Ovary (tissue), 9 donors: ENCODE measurements around the gene AGBL4. TPM values are rescaled to one million over a fixed set of nuclear protein-coding genes. Genes with fewer than 3 reads are reported as not detected.

Experiments
- DNase-seq, 5 donors: peaks; one replicate each; pipeline ENCODE4 v3.0.0-alpha.2; 2019 to 2020
- H3K27ac ChIP-seq, 2 donors: fragments of 200-600 bp; one replicate each; pipeline versions ENCODE4 v1.5.1 to v1.8.0; 2019 to 2022
- H3K27me3 ChIP-seq: fragments of 200-600 bp; one replicate; pipeline ENCODE4 v1.8.0; 2022
- H3K36me3 ChIP-seq: fragments of 200-600 bp; sonication (generic); one replicate; pipeline ENCODE4 v1.5.1; 2019
- H3K4me1 ChIP-seq: one replicate; pipeline ENCODE4 v1.8.1; 2013; ENCODE audit warnings: mild to moderate bottlenecking, moderate library complexity; ENCODE audit not compliant: insufficient read depth
- H3K4me3 ChIP-seq: fragments of 200-600 bp; sonication (generic); one replicate; pipeline ENCODE4 v1.5.1; 2017
- H3K9me3 ChIP-seq, 2 donors: fragments of 200-600 bp in 1 of 2; sonication (generic) in 1 of 2; one replicate each; pipeline versions ENCODE4 v1.5.1 to v1.8.1; 2013 to 2019; ENCODE audit warnings: mild to moderate bottlenecking in 1 of 2, moderate library complexity in 1 of 2
- EP300 ChIP-seq: sonication (generic); formaldehyde crosslinking; IDR thresholded peaks from one replicate; pipeline ENCODE4 v1.6.1; 2017; ENCODE audit warnings: antibody characterized with exemption
- POLR2A ChIP-seq: fragments of 450-650 bp; IDR thresholded peaks from one replicate; pipeline ENCODE4 v1.6.1; 2017; ENCODE audit warnings: antibody characterized with exemption, mild to moderate bottlenecking, moderate library complexity
- WGBS, 3 donors: extraction: QIAGEN DNeasy Blood & Tissue Kit in 1 of 3; methylation state at CpG; one replicate each; pipeline versions ENCODE4 v1.1.5 to v1.1.7; 2013 to 2017; 5-methylcytosine and 5-hydroxymethylcytosine counted together
- intact Hi-C, 4 donors: fragments of 100-400 bp; cut with DNase I; formaldehyde crosslinking; loops; one replicate each; pipeline versions ENCODE4 v1.11.0 to v1.15.1; 2022 to 2023
- polyA plus RNA-seq, 2 donors: library from polyadenylated mRNA; stranded (reverse); fragments of 200-250 nt in 1 of 2; fragments of 350-450 nt in 1 of 2; fragmentation: Illumina TruSeq in 1 of 2; extraction: RNeasy Lipid Tissue Mini Kit (QIAGEN cat#74804) in 1 of 2; gene quantifications; one replicate each; pipeline ENCODE4 v1.2.3, GENCODE V29; 2013 to 2014
- total RNA-seq, 7 donors: library from RNA; depleted of rRNA in 2 of 7; stranded (reverse); fragments of >200 nt in 2 of 7; fragmentation: NEBNext Ultra II Directional in 3 of 7; extraction: Animal tissue kit (Norgen Biotek cat#: 25700) in 3 of 7; gene quantifications; one replicate each; pipeline versions ENCODE4 v1.1.0 to v1.2.4, GENCODE V29; 2016 to 2023
- TF ChIP-seq, protein P1 (sequence below), 3 donors: fragments of 450-650 bp in 2 of 3; fragments of 200-600 bp in 1 of 3; IDR thresholded peaks; one replicate each; pipeline versions ENCODE4 v1.5.1 to v1.8.0; 2016 to 2022; ENCODE audit warnings: antibody characterized with exemption in 3 of 3, mild to moderate bottlenecking in 1 of 3
- donor health status: DM: no; HTN: no; CAD: no; lungs with moderate emphysema.
- donor health status: DM: no; HTN: no; CAD: no.
- donor health status: Bipolar disorder and iron deficiency.
- donor health status: DM: yes; HTN: yes; CAD: no.
- donor health status: DM: no; HTN: no; CAD: no.
- donor health status: DM: yes; HTN: yes; CAD: no.

The AGBL4 gene
- total and polyA plus RNA-seq, 9 donors, result 0.15 to 6.2 (median 0.64) TPM

DNA sequence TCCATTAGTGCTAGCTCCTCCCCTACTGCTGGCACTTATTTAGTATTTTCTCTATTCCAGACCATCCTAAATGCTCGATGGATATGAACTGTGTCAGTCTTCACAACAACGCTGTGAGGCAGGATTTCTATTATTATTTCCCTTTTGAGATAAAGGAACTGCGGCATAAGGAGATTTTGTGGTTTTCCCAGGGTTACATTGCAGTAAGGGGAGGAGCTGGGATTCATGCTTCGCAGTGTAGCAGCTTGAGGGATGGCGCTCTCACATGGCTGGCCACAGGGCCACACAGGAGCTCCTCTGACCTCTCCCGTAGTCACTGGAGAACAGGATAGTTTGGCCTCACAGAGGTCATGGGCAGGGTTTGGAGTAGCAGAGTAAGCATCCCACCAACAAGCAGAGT, 1364.0 kb downstream of the AGBL4 start:
- 67 to 76% (median 69%) methylated on average over 6 of the region's 6 CpGs for WGBS, 3 donors
- H3K4me3 ChIP-seq, result no peak overlapping the region
- intact Hi-C loops, result no loop called here
- H3K27ac ChIP-seq, result no peak overlapping the region
- no peaks in the 10 kb centered on the region for H3K36me3 ChIP-seq
- H3K4me1 ChIP-seq, result no peaks in the 10 kb centered on the region
- no peak for TF ChIP-seq EP300
- no peak for TF ChIP-seq POLR2A
- TF ChIP-seq, protein P1, sequence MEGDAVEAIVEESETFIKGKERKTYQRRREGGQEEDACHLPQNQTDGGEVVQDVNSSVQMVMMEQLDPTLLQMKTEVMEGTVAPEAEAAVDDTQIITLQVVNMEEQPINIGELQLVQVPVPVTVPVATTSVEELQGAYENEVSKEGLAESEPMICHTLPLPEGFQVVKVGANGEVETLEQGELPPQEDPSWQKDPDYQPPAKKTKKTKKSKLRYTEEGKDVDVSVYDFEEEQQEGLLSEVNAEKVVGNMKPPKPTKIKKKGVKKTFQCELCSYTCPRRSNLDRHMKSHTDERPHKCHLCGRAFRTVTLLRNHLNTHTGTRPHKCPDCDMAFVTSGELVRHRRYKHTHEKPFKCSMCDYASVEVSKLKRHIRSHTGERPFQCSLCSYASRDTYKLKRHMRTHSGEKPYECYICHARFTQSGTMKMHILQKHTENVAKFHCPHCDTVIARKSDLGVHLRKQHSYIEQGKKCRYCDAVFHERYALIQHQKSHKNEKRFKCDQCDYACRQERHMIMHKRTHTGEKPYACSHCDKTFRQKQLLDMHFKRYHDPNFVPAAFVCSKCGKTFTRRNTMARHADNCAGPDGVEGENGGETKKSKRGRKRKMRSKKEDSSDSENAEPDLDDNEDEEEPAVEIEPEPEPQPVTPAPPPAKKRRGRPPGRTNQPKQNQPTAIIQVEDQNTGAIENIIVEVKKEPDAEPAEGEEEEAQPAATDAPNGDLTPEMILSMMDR (IDR thresholded peaks at IDR 0.05), result no peak
- DNase-seq, result no peak
- no peaks in the 10 kb centered on the region for H3K27me3 ChIP-seq
- no peaks in the 10 kb centered on the region for H3K9me3 ChIP-seq

DNA sequence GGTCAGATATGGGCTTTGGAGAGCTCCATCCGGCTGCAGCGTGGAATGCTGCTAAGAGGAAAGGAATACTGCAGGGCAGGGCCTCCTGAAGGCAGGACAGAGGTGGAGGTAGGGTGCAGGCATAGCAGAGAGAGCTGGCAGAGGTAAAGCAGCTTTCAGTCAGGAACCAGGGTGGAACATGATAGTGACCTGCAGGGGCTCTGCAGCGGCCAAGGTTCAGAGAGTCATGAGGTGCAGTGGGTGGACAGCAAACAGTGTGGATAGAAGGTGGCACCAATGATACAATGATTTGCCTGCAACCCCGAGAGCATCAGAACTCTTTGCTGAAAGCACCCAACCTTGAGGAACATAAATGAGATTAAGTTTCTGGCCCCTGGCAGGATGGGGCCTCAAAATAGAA, 1366.3 kb downstream of the AGBL4 start:
- Histone ChIP-seq H3K4me1 (no peaks in the 10 kb centered on the region), H3K27me3 (no peaks in the 10 kb centered on the region), H3K27ac (no peak overlapping the region), H3K36me3 (no peaks in the 10 kb centered on the region), H3K9me3 (no peaks in the 10 kb centered on the region), H3K4me3 (no peak overlapping the region)
- WGBS, 3 donors, result 84 to 90% (median 90%) methylated on average over 4 of the region's 4 CpGs
- intact Hi-C loops, result no loop called here
- no peak for DNase-seq
- TF ChIP-seq EP300 (no peak), POLR2A (no peak)
- TF ChIP-seq, protein P1 (IDR thresholded peaks at IDR 0.05), result no peak

DNA sequence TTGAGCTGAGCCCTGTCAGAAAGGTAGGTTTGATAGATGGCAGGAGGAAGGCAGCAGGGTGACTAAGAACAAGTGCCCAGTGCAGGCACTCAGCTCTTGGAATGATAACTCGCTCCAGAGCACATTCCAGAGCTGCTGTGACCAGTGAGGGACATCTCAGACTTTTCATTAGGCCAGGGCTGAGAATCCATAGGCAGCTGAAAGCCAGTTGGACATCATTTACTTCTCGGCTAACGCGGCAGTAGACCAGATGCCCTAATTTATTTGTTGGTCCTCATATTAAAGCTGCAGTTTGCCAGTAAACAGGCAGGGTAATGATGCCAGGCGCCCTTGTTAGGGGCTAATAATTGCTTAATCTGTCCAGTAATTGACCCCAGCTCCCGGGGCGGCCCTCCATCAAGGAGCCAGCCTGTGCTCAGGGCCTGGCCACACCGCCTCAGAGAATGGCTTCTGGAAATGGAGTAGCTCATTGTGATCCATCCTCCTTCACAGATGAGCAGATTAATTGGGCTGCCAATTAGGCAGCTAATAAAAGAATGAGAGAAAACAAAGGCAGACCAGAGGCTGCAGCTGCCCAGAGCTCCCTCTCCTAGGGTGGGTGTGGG, 1369.0 kb downstream of the AGBL4 start:
- Histone ChIP-seq H3K36me3 (no peaks in the 10 kb centered on the region), H3K4me1 (no peaks in the 10 kb centered on the region), H3K9me3 (no peaks in the 10 kb centered on the region), H3K27ac (no peak overlapping the region), H3K4me3 (no peak overlapping the region), H3K27me3 (no peaks in the 10 kb centered on the region)
- TF ChIP-seq, protein P1 (IDR thresholded peaks at IDR 0.05), result no peak
- no peak for TF ChIP-seq POLR2A
- TF ChIP-seq EP300, result no peak
- intact Hi-C loops, result no loop called here
- no peak for DNase-seq
- WGBS, 3 donors, result 46 to 57% (median 47%) methylated on average over 8 of the region's 8 CpGs

DNA sequence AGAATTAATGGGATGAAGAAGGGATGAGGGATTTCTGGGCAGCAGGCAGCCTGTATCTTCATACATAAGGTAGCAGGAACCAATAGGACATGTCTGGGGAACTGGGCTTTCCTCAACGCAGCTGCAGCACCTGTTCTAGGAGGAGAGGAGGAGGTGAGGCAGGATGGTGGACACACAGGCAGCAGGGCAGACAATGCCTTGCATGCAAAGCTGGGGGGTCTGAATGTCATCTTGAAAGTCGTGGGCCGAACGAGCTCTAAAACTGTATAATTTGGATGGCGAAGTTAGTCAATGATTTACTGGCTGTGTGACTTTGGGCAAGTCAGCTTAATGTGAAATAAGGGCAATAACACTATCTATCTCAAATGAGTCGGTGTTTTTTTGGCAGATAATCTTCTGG, 1371.4 kb downstream of the AGBL4 start:
- DNase-seq, result no peak
- TF ChIP-seq POLR2A (no peak), EP300 (no peak)
- TF ChIP-seq, protein P1 (IDR thresholded peaks at IDR 0.05), result no peak
- intact Hi-C loops, result no loop called here
- 33 to 43% (median 35%) methylated on average over 6 of the region's 6 CpGs for WGBS, 3 donors
- H3K27me3 ChIP-seq, result no peaks in the 10 kb centered on the region
- no peaks in the 10 kb centered on the region for H3K9me3 ChIP-seq
- no peaks in the 10 kb centered on the region for H3K4me1 ChIP-seq
- H3K27ac ChIP-seq, result no peak overlapping the region
- no peak overlapping the region for H3K4me3 ChIP-seq
- no peaks in the 10 kb centered on the region for H3K36me3 ChIP-seq
